GM19351 (cell line): Measurements from ENCODE around the gene OXLD1.

Experiments
- ATAC-seq: cut with Tn5 transposase; IDR thresholded peaks from one replicate; pipeline ENCODE4 v1.9.1; 2021; ENCODE audit warnings: mild to moderate bottlenecking, moderate library complexity; ENCODE audit not compliant: unreplicated experiment

OXLD1 gene

GRCh38 chr17:81702934-81703746, 36.7 kb upstream of the OXLD1 start, which contains the start of gene MRPL12:
MRPL12 (plus strand) TSS chr17:81703367; CDS start chr17:81703502, 135 bp downstream.
- ATAC-seq = peak; percentile 83

GRCh38 chr17:81701288-81702071, 35.1 kb upstream of the OXLD1 start:
- no peak for ATAC-seq

GRCh38 chr17:81700353-81701287, 34.2 kb upstream of the OXLD1 start:
- no peak for ATAC-seq

GRCh38 chr17:81697261-81698044, 31.0 kb upstream of the OXLD1 start:
- no peak for ATAC-seq

GRCh38 chr17:81696218-81696941, 30.0 kb upstream of the OXLD1 start:
- no peak for ATAC-seq

- ATAC-seq = no peak
These were observed 29.4 kb upstream of the OXLD1 start for GRCh38 chr17:81695801-81696200.

- ATAC-seq = no peak
These were observed 28.8 kb upstream of the OXLD1 start for GRCh38 chr17:81695211-81695610.

GRCh38 chr17:81694810-81695209, 28.4 kb upstream of the OXLD1 start:
- no peak for ATAC-seq

- ATAC-seq = no peak
These were observed 27.3 kb upstream of the OXLD1 start for GRCh38 chr17:81693509-81694210.

- no peak for ATAC-seq
These were observed 25.2 kb upstream of the OXLD1 start for GRCh38 chr17:81691608-81692007.

- ATAC-seq = no peak
These were observed 24.8 kb upstream of the OXLD1 start for GRCh38 chr17:81691196-81691595.

GRCh38 chr17:81690549-81690948, 24.1 kb upstream of the OXLD1 start:
- no peak for ATAC-seq

- ATAC-seq = no peak
These were observed 23.7 kb upstream of the OXLD1 start for GRCh38 chr17:81690066-81690465.

GRCh38 chr17:81688616-81689015, 22.2 kb upstream of the OXLD1 start:
- ATAC-seq = no peak

- ATAC-seq = no peak
These were observed 21.6 kb upstream of the OXLD1 start for GRCh38 chr17:81687770-81688541.

- ATAC-seq = no peak
These were observed 20.2 kb upstream of the OXLD1 start for GRCh38 chr17:81686614-81687013.

GRCh38 chr17:81685108-81685507, 18.7 kb upstream of the OXLD1 start:
- ATAC-seq = no peak

- ATAC-seq = no peak
These were observed 18.1 kb upstream of the OXLD1 start for GRCh38 chr17:81684442-81684911.
